Measurements from ENCODE around the gene RASGEF1C.

DNA sequence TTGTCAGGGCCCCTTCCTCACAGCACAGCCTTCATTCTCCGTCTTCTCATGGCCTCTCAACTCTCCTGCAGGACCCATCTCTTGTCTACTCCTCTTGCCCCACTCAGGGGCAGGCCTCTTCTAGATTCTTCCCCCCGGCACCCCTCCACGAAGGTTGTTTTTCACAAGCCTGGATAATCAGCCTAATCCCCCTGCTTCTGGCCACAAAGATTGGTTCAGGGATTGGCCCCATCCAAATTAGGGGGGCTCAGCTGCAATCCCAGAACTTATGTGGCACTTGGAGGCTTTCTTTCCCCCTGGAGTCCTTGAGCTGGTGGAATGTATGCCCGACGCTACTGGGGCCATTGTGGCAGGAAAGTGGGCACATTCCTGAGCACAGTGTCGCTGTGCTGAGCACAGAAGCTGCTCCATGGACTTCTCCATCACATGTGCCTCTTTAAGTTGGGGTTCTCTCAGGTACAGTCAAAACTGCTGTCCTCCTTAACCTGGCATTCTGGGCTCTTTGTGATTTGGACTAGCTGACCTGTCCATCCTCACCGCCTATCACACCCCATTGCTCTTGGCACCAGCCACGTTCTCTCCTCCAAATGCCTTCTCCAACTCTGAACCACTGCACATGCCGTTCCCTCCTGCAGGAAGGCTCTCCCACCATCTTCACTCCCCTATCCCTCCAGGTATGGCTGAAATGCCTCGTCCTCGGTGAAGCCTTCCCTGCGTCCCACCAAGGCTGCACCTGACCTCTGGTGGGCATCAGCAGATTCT is 70.6 kb downstream of the RASGEF1C start:
- TF ChIP-seq, protein P1, sequence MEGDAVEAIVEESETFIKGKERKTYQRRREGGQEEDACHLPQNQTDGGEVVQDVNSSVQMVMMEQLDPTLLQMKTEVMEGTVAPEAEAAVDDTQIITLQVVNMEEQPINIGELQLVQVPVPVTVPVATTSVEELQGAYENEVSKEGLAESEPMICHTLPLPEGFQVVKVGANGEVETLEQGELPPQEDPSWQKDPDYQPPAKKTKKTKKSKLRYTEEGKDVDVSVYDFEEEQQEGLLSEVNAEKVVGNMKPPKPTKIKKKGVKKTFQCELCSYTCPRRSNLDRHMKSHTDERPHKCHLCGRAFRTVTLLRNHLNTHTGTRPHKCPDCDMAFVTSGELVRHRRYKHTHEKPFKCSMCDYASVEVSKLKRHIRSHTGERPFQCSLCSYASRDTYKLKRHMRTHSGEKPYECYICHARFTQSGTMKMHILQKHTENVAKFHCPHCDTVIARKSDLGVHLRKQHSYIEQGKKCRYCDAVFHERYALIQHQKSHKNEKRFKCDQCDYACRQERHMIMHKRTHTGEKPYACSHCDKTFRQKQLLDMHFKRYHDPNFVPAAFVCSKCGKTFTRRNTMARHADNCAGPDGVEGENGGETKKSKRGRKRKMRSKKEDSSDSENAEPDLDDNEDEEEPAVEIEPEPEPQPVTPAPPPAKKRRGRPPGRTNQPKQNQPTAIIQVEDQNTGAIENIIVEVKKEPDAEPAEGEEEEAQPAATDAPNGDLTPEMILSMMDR (IDR thresholded peaks at IDR 0.05; ENCODE audit: low read depth, low read length), result no peak
- TF ChIP-seq EZH2phosphoT487 (IDR thresholded peaks at IDR 0.05; ENCODE audit: low read depth), result no peak
